HEK293T (cell line): ENCODE results near the gene MAP2K1.

Experiments
- FOXA1 ChIP-seq: fragments of 450-650 bp; IDR thresholded peaks from 2 replicates; pipeline ENCODE4 v1.6.1; 2016; ENCODE audit warnings: mild to moderate bottlenecking
- L3MBTL2 ChIP-seq: fragments of 450-650 bp; conservative IDR thresholded peaks from 2 replicates; pipeline ENCODE4 v1.6.1; 2016; ENCODE audit warnings: mild to moderate bottlenecking
- SP1 ChIP-seq: fragments of 450-650 bp; IDR thresholded peaks from 2 replicates; pipeline ENCODE4 v1.6.1; 2017

DNA sequence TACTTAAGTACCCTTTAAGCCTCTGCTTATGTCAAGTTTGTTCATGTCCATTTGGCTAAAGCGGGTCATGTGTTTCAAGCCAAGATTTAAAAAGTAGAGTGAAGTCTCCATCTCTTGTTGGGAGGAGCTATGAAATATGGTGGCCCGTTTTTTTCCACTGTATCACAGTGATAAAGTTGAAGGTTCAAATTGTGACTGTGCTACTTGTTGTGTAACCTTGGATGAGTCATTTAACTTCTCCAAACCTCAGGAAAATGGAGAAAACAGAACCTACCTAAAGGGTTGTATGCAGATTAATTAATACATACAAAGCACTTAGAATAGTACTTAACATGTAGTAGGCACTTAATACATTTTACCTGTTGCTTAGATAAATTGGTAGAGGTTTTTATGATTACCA, 67.4 kb downstream of the MAP2K1 start:
- TF ChIP-seq L3MBTL2 (no peak), FOXA1 (no peak), SP1 (no peak)
